ENCODE results near the gene FAIM2. TPM values are rescaled to one million over a fixed set of nuclear protein-coding genes. Genes with fewer than 3 reads are reported as not detected.

The FAIM2 gene
- total RNA-seq, 1 experiment from 2014 or later = 49.8 TPM

DNA sequence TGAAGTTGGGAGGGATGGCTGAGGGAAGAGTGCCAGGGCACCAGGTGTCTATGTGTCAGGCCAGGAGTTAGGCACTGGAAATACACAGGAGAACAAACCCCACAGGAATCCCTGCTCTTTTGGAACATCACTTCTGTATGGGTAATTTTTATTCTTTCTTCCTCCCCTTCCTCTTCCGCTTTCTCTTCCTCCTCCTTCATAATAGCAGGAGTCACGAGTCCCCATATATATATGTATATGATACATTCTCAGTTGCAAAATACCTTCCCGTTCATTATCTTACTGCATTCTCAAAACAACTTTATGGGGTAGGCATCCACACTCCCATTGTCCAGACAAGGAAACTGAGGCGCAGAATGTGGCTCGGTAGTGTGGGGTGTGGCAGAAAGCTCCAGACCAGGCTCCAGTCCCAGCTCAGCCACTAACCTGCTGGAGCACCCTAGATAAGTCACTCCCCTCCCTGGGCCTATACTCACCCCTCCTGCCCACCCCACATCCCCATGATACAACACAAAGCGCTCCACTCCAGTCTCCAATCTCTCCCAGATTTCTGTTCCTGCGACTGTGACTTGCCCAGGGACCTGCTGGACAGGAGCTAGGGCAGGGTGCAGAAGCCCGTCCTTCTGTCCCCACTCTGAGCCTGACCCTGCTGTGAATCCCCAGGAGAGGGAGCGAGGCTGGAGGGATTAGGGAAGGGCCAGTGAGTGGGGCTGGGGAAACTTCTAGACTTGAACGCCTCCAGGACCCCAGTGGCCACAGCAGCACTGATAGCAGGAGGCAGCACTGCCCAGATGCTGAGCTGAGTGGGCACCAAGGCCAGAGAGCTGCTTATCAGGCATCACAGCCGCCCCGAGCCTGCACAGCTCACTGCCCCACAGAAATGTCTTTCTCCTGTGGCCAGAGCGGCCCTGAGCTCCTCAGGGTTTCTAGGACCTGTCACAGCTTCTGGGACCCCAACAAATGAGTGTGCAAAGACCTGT is 45.5 kb upstream of the FAIM2 start:
- H4K20me1 ChIP-seq (ENCODE audit: insufficient read depth, low read depth, low read length) = no peaks in the 10 kb centered on the region

DNA sequence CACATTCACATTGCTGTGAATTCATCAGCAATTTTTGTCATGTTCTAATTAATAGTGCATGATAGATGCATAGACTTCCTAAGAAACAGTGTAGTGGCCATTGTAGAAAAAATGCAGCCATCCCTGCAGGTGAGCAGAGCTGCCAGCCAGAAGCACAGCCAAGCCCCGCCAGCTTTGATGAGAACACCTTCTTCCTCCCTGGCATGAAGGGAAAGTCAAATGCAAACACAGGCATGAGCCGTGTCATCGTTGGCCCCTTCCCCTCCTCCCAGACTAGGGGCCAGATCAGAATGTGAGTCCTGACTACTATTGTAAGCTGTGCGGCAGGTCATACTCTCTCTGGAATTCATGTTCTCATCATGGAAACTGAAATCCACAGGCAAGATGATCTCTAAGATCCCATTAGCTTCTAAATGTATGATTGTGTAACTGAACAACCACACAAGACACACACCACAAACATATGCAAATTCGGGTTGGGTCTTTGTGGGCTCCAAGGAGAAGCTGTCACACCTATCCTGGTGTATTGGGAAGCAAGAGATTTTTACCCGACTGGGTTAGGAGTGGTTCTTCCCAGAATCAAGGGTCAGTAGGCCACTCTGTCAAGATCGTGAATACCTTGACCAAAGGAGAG is 44.0 kb upstream of the FAIM2 start:
- peak overlapping the region; percentile 99 for H3K27ac ChIP-seq (ENCODE audit: low read length)
- H3K9me3 ChIP-seq (ENCODE audit: low read length) = no peaks in the 10 kb centered on the region
- H2AFZ ChIP-seq (ENCODE audit: low read length) = no peak overlapping the region
- no peaks in the 10 kb centered on the region for H3K27me3 ChIP-seq (ENCODE audit: low read length)
- H4K20me1 ChIP-seq (ENCODE audit: insufficient read depth, low read depth, low read length) = no peaks in the 10 kb centered on the region
- peaks cover 100% of the 10 kb centered on the region for H3K4me1 ChIP-seq (ENCODE audit: low read length)
- peak; percentile 68 for DNase-seq
- H3K9ac ChIP-seq (ENCODE audit: low read length) = peak overlapping the region; percentile 37
- no peak overlapping the region for H3K4me3 ChIP-seq (ENCODE audit: low read length)
- no peaks in the 10 kb centered on the region for H3K9me2 ChIP-seq (replicated peaks; ENCODE audit: insufficient read depth, low read length)
- H3K4me2 ChIP-seq (ENCODE audit: low read depth, low read length, poor library complexity, severe bottlenecking) = peak overlapping the region; percentile 40
- H3K79me2 ChIP-seq (ENCODE audit: low read length) = no peaks in the 10 kb centered on the region
- H3K36me3 ChIP-seq (ENCODE audit: insufficient read depth, low read length) = no peaks in the 10 kb centered on the region

More for the DNA sequence above, 45.5 kb upstream of the FAIM2 start:
- DNase-seq = no peak
- Histone ChIP-seq H3K79me2 (ENCODE audit: low read length) (no peaks in the 10 kb centered on the region), H3K36me3 (ENCODE audit: insufficient read depth, low read length) (no peaks in the 10 kb centered on the region), H3K9me3 (ENCODE audit: low read length) (no peaks in the 10 kb centered on the region), H3K27me3 (ENCODE audit: low read length) (no peaks in the 10 kb centered on the region), H3K9me2 (replicated peaks; ENCODE audit: insufficient read depth, low read length) (no peaks in the 10 kb centered on the region), H3K4me3 (ENCODE audit: low read length) (no peak overlapping the region), H2AFZ (ENCODE audit: low read length) (no peak overlapping the region), H3K4me1 (ENCODE audit: low read length) (peaks cover 100% of the 10 kb centered on the region), H3K27ac (ENCODE audit: low read length) (peak overlapping the region; percentile 99), H3K4me2 (ENCODE audit: low read depth, low read length, poor library complexity, severe bottlenecking) (no peak overlapping the region), H3K9ac (ENCODE audit: low read length) (peak overlapping the region; percentile 72; the same call in 1 of the 2 replicates)

DNA sequence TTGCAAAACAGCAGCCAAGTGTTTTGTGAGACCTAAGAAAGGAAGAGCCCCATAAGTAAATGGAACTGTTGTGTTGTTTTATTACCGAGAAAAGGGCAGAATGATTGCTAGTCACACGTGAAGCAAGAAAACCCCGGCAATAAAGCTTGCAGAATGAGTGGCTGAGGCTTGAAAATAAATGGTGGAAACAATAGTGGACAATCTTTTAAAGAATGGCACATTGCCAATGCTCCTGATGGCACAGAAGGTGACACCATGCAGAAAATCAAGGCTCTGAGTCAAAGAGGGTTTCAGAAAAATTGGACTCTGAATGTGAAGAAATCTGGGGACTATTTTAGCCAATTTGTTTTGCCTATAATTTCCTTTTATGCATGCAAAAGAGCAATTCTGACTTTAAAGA is 42.8 kb upstream of the FAIM2 start:
- Histone ChIP-seq H3K9ac (ENCODE audit: low read length) (peak overlapping the region; percentile 87), H3K36me3 (ENCODE audit: insufficient read depth, low read length) (no peaks in the 10 kb centered on the region), H4K20me1 (ENCODE audit: insufficient read depth, low read depth, low read length) (no peaks in the 10 kb centered on the region), H3K4me2 (ENCODE audit: low read depth, low read length, poor library complexity, severe bottlenecking) (peak overlapping the region; percentile 81), H2AFZ (ENCODE audit: low read length) (no peak overlapping the region), H3K79me2 (ENCODE audit: low read length) (no peaks in the 10 kb centered on the region), H3K9me2 (replicated peaks; ENCODE audit: insufficient read depth, low read length) (no peaks in the 10 kb centered on the region), H3K27me3 (ENCODE audit: low read length) (no peaks in the 10 kb centered on the region), H3K27ac (ENCODE audit: low read length) (peak overlapping the region; percentile 99), H3K4me3 (ENCODE audit: low read length) (0 out of 2 replicates have a peak overlapping the region, but pooled peaks have one; percentile 13), H3K4me1 (ENCODE audit: low read length) (peaks cover 100% of the 10 kb centered on the region), H3K9me3 (ENCODE audit: low read length) (no peaks in the 10 kb centered on the region)
- DNase-seq = peak; percentile 55

DNA sequence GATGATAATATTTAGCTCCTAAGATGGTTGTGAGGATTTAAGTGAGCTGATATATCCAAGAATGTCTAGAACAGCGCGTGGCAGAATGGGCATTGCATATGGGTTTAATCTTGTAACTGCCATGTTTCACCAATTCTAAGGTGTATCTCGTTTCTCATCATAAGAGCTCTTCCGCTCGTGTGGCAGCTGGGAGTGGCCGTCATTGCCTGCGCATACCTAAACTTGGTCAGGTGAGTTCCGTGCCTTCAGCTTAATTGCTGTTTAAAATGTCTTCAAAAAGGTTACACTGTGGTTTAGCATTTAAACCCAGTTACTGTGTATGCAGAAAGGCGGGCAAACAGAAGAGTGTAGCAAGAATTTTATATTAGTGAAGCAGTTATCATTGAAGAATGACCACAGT is 42.4 kb upstream of the FAIM2 start:
- H4K20me1 ChIP-seq (ENCODE audit: insufficient read depth, low read depth, low read length) = no peaks in the 10 kb centered on the region
- no peaks in the 10 kb centered on the region for H3K9me2 ChIP-seq (replicated peaks; ENCODE audit: insufficient read depth, low read length)
- no peaks in the 10 kb centered on the region for H3K36me3 ChIP-seq (ENCODE audit: insufficient read depth, low read length)
- peak overlapping the region; percentile 87 for H3K9ac ChIP-seq (ENCODE audit: low read length)
- peak overlapping the region; percentile 81 for H3K4me2 ChIP-seq (ENCODE audit: low read depth, low read length, poor library complexity, severe bottlenecking)
- no peaks in the 10 kb centered on the region for H3K79me2 ChIP-seq (ENCODE audit: low read length)
- no peaks in the 10 kb centered on the region for H3K27me3 ChIP-seq (ENCODE audit: low read length)
- no peak overlapping the region for H2AFZ ChIP-seq (ENCODE audit: low read length)
- H3K4me1 ChIP-seq (ENCODE audit: low read length) = peaks cover 100% of the 10 kb centered on the region
- H3K27ac ChIP-seq (ENCODE audit: low read length) = peak overlapping the region; percentile 99
- DNase-seq = peak; percentile 42
- H3K9me3 ChIP-seq (ENCODE audit: low read length) = no peaks in the 10 kb centered on the region
- 0 out of 2 replicates have a peak overlapping the region, but pooled peaks have one; percentile 13 for H3K4me3 ChIP-seq (ENCODE audit: low read length)

DNA sequence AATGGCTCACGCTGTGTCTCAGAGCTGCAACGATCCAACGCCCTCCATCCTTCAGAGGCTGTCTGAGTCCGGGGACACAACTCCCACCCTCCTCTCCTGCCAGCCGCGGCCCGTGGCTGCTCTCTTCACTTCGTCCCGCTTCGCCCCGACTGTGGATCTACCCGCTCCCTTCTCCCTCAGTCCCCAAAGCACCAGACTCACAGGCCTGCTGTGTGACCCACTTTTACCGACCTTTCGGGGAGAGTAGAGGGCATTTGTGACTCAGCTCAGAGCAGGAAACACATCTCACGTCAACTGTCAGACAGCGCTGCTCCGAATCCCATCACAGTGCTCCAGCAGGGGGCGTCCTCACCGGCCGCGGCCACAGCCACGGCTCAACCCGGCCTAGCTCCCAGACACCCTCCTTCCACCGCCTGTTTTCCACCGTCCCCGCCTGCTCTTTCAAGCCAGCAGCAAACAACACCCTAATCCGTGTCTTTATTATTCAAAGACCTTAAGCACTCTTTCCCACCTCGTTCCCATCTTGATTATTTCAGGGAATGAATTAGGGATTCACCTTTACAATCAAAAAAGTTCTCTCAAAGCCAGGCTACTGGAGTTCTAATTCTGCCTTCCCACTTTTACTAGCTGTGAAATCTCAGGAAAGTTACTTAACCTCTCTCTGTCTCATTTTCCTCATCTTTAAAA is 41.8 kb upstream of the FAIM2 start:
- peak overlapping the region; percentile 99 for H3K27ac ChIP-seq (ENCODE audit: low read length)
- H3K4me1 ChIP-seq (ENCODE audit: low read length) = peaks cover 100% of the 10 kb centered on the region
- no peaks in the 10 kb centered on the region for H3K9me3 ChIP-seq (ENCODE audit: low read length)
- peak overlapping the region; percentile 87 for H3K9ac ChIP-seq (ENCODE audit: low read length)
- peak; percentile 96 for DNase-seq
- H3K79me2 ChIP-seq (ENCODE audit: low read length) = no peaks in the 10 kb centered on the region
- no peaks in the 10 kb centered on the region for H3K9me2 ChIP-seq (replicated peaks; ENCODE audit: insufficient read depth, low read length)
- H3K4me3 ChIP-seq (ENCODE audit: low read length) = peak overlapping the region; percentile 67
- peak overlapping the region; percentile 81 for H3K4me2 ChIP-seq (ENCODE audit: low read depth, low read length, poor library complexity, severe bottlenecking)
- no peak overlapping the region for H2AFZ ChIP-seq (ENCODE audit: low read length)
- H3K27me3 ChIP-seq (ENCODE audit: low read length) = no peaks in the 10 kb centered on the region
- no peaks in the 10 kb centered on the region for H3K36me3 ChIP-seq (ENCODE audit: insufficient read depth, low read length)
- H4K20me1 ChIP-seq (ENCODE audit: insufficient read depth, low read depth, low read length) = no peaks in the 10 kb centered on the region

DNA sequence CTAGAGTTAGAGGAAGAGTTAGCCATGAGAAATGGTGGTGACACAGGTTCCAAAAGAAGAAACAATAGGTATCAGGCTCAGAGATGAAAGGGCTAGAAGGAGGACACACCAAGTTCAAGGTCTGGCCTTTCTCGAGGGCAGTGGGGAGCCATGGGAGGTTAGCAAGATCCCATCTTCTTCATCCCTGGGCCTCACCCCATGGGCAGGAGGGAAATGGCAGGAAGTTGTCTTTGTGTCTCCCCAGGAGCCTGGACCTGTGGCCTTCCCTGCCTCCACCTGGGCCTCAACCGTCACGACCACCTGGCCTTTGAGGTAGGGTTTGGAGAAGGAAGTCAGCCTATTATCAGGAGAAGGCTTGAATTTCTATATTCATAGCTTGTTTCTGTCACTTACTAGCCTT is 41.0 kb upstream of the FAIM2 start:
- Histone ChIP-seq H3K4me1 (ENCODE audit: low read length) (peaks cover 100% of the 10 kb centered on the region), H4K20me1 (ENCODE audit: insufficient read depth, low read depth, low read length) (no peaks in the 10 kb centered on the region), H3K4me2 (ENCODE audit: low read depth, low read length, poor library complexity, severe bottlenecking) (peak overlapping the region; percentile 81), H3K36me3 (ENCODE audit: insufficient read depth, low read length) (no peaks in the 10 kb centered on the region), H3K9me3 (ENCODE audit: low read length) (no peaks in the 10 kb centered on the region), H2AFZ (ENCODE audit: low read length) (no peak overlapping the region), H3K9ac (ENCODE audit: low read length) (peak overlapping the region; percentile 87), H3K27ac (ENCODE audit: low read length) (peak overlapping the region; percentile 99), H3K79me2 (ENCODE audit: low read length) (no peaks in the 10 kb centered on the region), H3K27me3 (ENCODE audit: low read length) (no peaks in the 10 kb centered on the region), H3K4me3 (ENCODE audit: low read length) (peak overlapping the region; percentile 67), H3K9me2 (replicated peaks; ENCODE audit: insufficient read depth, low read length) (no peaks in the 10 kb centered on the region)
- DNase-seq = peak; percentile 57

DNA sequence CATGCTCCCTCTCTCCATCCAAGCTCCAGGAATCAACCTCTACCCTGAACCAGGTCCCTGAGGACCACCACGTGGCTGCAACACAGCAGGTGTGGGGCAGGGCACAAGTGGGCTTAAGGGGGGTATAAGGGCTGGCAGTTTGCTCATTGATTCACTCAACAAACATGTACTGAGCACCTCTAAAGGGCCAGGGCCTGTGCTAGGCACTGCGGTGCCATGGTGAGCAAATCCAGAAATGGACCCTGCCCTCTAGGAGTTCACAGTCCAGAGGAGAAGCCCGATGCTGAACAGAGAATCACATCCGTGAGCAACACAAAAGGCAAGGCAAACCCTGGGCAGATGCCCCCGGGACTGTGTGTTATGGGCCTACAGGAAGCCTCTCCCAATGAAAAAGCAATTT is 40.3 kb upstream of the FAIM2 start:
- Histone ChIP-seq H3K27me3 (ENCODE audit: low read length) (no peaks in the 10 kb centered on the region), H3K9me2 (replicated peaks; ENCODE audit: insufficient read depth, low read length) (no peaks in the 10 kb centered on the region), H3K79me2 (ENCODE audit: low read length) (no peaks in the 10 kb centered on the region), H3K4me3 (ENCODE audit: low read length) (peak overlapping the region; percentile 67), H3K4me2 (ENCODE audit: low read depth, low read length, poor library complexity, severe bottlenecking) (peak overlapping the region; percentile 81), H3K9ac (ENCODE audit: low read length) (peak overlapping the region; percentile 87), H3K4me1 (ENCODE audit: low read length) (peaks cover 100% of the 10 kb centered on the region), H2AFZ (ENCODE audit: low read length) (no peak overlapping the region), H3K27ac (ENCODE audit: low read length) (peak overlapping the region; percentile 99), H3K36me3 (ENCODE audit: insufficient read depth, low read length) (no peaks in the 10 kb centered on the region), H3K9me3 (ENCODE audit: low read length) (no peaks in the 10 kb centered on the region), H4K20me1 (ENCODE audit: insufficient read depth, low read depth, low read length) (no peaks in the 10 kb centered on the region)
- peak; percentile 65 for DNase-seq

DNA sequence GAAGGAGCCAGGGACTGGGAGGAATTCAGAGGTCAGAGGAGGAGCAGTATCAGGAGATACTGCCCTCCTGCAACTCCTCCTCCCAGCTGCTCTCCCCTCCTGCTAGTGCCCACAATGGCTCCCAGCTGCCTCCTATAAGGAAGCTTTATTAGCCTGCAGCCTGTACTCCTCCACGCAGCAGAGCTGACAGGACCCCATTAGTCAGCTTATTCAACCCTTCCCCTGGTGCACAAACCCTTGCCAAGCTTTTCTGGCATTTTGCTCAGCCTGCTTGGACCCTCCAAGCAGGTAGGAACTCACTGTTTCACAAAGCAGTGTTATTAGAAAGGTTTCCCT is 39.9 kb upstream of the FAIM2 start:
- Histone ChIP-seq H3K27me3 (ENCODE audit: low read length) (no peaks in the 10 kb centered on the region), H3K9me3 (ENCODE audit: low read length) (no peaks in the 10 kb centered on the region)

More for the DNA sequence above, 39.9 kb upstream of the FAIM2 start:
- no peaks in the 10 kb centered on the region for H3K36me3 ChIP-seq (ENCODE audit: insufficient read depth, low read length)
- H3K9ac ChIP-seq (ENCODE audit: low read length) = peak overlapping the region; percentile 87
- peak overlapping the region; percentile 99 for H3K27ac ChIP-seq (ENCODE audit: low read length)
- no peaks in the 10 kb centered on the region for H3K9me2 ChIP-seq (replicated peaks; ENCODE audit: insufficient read depth, low read length)
- no peak overlapping the region for H2AFZ ChIP-seq (ENCODE audit: low read length)
- DNase-seq = peak; percentile 58
- peaks cover 97% of the 10 kb centered on the region for H3K4me1 ChIP-seq (ENCODE audit: low read length)
- peak overlapping the region; percentile 81 for H3K4me2 ChIP-seq (ENCODE audit: low read depth, low read length, poor library complexity, severe bottlenecking)
- H3K79me2 ChIP-seq (ENCODE audit: low read length) = no peaks in the 10 kb centered on the region
- H4K20me1 ChIP-seq (ENCODE audit: insufficient read depth, low read depth, low read length) = no peaks in the 10 kb centered on the region
- H3K4me3 ChIP-seq (ENCODE audit: low read length) = peak overlapping the region; percentile 67
